Astrocyte of the spinal cord (primary cell): ENCODE results near the gene KCNA5.

Experiments used
- DNase-seq: peaks from one replicate; pipeline ENCODE4 v3.0.0; 2011; ENCODE audit warnings: low read depth, low spot score
- H3K4me3 ChIP-seq: 2 replicates; pipeline ENCODE4 v1.5.1; 2011; ENCODE audit warnings: low read depth, mild to moderate bottlenecking, low read length, moderate library complexity
- in situ Hi-C: cut with HindIII; loops from 2 replicates; pipeline ENCODE4 v1.10.0; 2017; ENCODE audit warnings: low sequenced_read_pairs
- TF ChIP-seq, protein P1 (sequence below): IDR thresholded peaks from 2 replicates; pipeline ENCODE4 v1.5.1; 2012; ENCODE audit warnings: low read depth, mild to moderate bottlenecking, low read length, inconsistent platforms

The KCNA5 gene

DNA sequence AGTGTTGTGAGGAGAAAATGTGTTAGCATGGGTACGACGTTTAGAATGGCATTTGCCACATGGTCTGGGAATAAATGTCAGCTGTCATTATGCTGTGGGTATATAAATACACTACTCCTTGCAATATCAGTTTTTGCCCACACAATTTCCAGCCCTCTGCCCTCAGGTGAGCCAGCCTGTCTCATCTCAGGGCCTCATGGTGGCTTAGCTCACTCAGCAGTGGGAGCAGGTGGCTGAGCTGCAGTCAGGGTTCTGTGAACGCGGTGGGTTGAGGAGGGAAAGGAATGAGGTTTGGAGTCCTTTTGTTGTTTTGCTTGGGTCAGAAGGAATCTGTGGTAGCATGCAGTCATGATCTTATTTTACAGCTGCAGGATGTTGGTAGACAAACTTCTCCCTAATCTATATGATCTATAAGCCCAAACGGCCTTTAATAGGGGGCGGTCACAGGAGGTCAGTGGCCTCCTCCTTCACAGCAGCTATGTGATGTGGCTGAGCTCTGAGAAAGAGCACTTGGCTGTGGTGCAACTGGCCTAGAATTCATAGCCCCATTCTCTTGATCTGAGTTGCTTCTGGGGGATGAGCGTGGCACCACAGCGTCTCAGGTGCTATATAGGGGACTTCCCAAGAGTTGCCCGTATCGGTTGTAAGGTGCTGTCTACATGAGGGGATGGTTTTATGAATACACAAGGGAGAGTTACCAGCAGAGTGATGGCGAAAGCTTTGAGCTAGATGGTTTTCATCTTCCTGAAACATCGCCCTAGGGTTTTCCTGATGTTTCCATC lies 27.8 kb upstream of the KCNA5 start:
- TF ChIP-seq, protein P1, sequence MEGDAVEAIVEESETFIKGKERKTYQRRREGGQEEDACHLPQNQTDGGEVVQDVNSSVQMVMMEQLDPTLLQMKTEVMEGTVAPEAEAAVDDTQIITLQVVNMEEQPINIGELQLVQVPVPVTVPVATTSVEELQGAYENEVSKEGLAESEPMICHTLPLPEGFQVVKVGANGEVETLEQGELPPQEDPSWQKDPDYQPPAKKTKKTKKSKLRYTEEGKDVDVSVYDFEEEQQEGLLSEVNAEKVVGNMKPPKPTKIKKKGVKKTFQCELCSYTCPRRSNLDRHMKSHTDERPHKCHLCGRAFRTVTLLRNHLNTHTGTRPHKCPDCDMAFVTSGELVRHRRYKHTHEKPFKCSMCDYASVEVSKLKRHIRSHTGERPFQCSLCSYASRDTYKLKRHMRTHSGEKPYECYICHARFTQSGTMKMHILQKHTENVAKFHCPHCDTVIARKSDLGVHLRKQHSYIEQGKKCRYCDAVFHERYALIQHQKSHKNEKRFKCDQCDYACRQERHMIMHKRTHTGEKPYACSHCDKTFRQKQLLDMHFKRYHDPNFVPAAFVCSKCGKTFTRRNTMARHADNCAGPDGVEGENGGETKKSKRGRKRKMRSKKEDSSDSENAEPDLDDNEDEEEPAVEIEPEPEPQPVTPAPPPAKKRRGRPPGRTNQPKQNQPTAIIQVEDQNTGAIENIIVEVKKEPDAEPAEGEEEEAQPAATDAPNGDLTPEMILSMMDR = no peak
- in situ Hi-C loops = no loop called here
- DNase-seq = no peak
- no peak overlapping the region for H3K4me3 ChIP-seq

DNA sequence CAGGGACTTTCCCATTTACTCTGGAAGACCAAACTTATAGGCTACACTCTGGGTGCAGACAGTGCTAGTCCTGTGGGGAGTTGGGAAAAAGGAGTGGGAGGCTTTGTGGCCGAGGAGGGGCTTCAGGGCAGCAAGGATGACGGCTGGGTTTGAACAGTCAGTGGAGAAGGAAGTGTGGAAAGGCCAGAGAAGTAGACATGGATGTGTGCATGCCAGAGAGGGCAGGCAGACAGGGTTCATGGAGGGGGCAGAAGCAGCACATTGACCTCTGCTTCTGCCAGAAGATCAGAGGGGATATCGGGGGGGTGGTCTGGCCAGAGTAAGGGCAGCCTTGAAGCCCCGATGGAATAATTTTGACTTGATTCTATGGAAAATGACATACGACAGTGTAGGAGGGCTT lies 27.2 kb upstream of the KCNA5 start:
- in situ Hi-C loops = no loop called here
- TF ChIP-seq, protein P1 = no peak

DNA sequence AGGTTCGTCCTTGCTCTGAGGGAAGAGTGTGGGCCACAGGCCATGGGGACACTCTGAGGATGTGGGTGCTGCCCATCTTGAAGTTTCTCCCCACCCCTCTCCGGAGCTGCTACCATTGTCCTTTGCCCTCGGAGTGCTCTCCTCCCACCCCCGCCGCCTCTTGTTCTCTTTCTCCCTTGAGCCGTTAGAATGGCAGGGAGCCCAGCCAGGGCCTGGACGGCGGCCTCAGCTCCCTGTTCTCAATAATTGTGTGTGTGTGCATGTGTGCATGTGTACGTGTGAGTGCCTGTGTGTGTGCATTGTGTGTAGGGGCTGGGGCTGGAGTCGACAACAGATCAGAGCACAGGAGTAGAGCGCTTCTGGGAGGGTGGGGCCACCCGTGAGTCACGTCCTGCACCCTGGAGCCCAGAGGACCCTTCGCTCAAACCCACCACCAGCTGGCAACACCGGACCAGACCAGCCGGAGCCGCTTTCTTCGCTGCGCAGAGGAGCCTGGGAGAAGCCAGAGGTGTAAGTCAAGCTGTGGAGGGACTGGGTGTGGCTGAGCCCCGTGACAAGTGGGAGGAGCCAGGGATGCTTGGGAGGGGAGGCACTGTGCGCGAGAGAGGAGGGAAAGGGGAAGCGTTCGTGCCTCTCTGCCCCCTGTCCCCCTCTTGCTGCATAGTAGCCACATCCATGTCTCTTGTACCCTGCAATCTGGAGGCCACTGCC lies 25.9 kb upstream of the KCNA5 start:
- no peak for DNase-seq
- TF ChIP-seq, protein P1 = no peak
- no peak overlapping the region for H3K4me3 ChIP-seq
- in situ Hi-C loops = no loop called here

More for the DNA sequence above, 27.2 kb upstream of the KCNA5 start:
- no peak overlapping the region for H3K4me3 ChIP-seq
- no peak for DNase-seq

DNA sequence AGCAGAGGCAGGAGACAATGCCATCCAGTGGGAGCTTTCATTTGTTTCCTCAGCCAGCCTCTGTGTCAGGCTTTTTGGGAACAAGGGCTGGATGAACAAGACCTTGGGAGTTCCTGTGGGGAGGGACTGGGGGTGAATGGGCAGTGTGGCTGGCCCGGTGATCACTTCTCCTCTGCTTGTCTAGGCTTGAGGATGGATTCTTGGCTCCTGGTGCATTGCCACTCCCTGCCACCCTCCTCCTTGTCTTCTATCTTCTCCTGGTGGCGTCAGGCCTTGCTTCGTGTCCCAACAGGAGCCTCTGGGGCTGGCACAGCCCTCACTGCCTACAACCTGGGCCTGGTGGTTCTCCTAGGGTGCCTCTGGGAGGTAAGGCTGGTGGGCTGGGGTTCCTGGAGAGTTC lies 25.0 kb upstream of the KCNA5 start:
- no peak for DNase-seq
- TF ChIP-seq, protein P1 = no peak
- no peak overlapping the region for H3K4me3 ChIP-seq
- in situ Hi-C loops = no loop called here

DNA sequence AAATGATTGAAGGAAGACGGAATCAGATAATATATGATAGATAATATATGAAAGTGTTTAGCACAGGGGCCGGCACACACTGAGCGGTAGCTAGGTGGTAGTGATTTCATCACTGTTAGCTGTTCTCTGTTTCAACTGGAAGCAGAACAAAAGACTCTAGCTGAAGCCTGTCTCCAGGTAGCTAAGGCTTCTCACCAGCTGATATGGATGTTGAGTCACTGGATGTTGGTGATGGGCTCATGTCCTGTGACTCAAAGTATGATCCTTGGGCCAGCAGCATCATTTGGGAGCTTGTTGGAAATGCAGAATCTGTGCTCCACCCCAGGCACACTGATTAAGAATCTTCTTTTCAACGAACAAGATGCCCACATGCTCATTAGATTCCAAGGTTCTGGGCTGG lies 21.7 kb upstream of the KCNA5 start:
- TF ChIP-seq, protein P1 = no peak
- DNase-seq = no peak
- in situ Hi-C loops = no loop called here
- H3K4me3 ChIP-seq = no peak overlapping the region

DNA sequence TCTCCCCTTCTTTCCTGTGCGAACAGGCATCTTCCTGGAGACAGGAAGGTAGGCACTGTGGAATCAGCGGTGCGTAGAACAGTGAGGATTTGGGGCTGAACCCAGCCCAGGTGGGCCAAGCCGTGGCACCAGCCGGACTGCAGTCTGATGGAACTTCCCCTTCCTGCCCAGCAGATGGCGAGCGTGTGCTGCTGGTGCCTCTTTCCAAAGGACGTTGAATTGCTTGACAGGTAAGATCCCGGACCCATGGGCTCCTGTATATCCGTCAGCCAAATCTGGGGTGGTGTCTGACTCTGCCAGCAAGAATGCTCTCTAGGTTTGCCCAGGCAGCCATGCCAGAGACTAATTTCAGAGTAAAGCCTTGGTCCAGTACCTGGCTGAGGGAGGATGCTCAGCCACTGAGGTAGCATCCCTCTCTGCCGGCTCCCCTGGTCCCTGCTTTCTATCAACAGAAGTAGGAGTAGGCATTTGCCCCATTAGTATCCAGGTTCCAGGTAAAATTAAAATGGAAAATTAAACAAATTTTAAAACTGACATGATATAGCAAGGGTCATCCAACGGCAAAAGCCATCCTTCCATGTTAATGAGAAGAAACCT lies 21.1 kb upstream of the KCNA5 start:
- peak; percentile 25 for DNase-seq
- H3K4me3 ChIP-seq = no peak overlapping the region
- in situ Hi-C loops = no loop called here
- TF ChIP-seq, protein P1 = peak; percentile 93
